HepG2 (cell line): ENCODE results near the gene THEMIS. TPM values are rescaled to one million over a fixed set of nuclear protein-coding genes. Genes with fewer than 3 reads are reported as not detected.

ENCODE experiments used
- ATAC-seq: fragments of 200-7000 bp; cut with Tn5 transposase; 3 replicates; pipeline ENCODE4 v1.9.1; 2020; ENCODE audit warnings: mild to moderate bottlenecking, moderate library complexity
- BruUV-seq: library from RNA; stranded (reverse); fragments of 400-500 nt; replicated peaks from 2 replicates; lab custom pipeline; 2021; lab: Mats Ljungman, UMichigan
- CTCF ChIA-PET: fragments of 300-600 bp; formaldehyde crosslinking; extraction: SDS; loops from one replicate; lab custom pipeline; 2021; ENCODE audit warnings: low total read pairs, inconsistent platforms, low intra/inter-chr PET ratio; lab: Yijun Ruan, JAX
- POLR2A ChIA-PET: fragments of 350-600 bp; sonication (Branson Sonifier 250); formaldehyde crosslinking; loops from one replicate; lab custom pipeline; 2020; ENCODE audit warnings: antibody characterized with exemption, inconsistent platforms; lab: Yijun Ruan, JAX
- DNase-seq: peaks from one replicate; pipeline ENCODE4 v3.0.0-alpha.2; 2015; ENCODE audit warnings: low spot score
- FAIRE-seq: peaks from 3 replicates; lab custom pipeline; 2011; peaks lifted over from hg19 to GRCh38; lab: Jason Lieb, UNC
- H2AFZ ChIP-seq: one replicate; pipeline ENCODE4 v1.6.1; 2011; ENCODE audit warnings: low read length, inconsistent platforms
- H3K27ac ChIP-seq: fragments of 300-600 bp; 3 replicates; pipeline ENCODE4 v1.8.0; 2011; ENCODE audit warnings: mixed run types, mild to moderate bottlenecking, mixed read lengths, low read length, inconsistent platforms; ENCODE audit not compliant: insufficient read depth; ENCODE audit errors: extremely low read length
- H3K27me3 ChIP-seq, 2 experiments: fragments of 200-600 bp in 1 of 2; 2 replicates in 1 of 2; 3 replicates in 1 of 2; pipeline versions ENCODE4 v1.6.0 to v1.8.0; 2011; ENCODE audit warnings: low read length in 2 of 2, mild to moderate bottlenecking in 2 of 2, moderate library complexity in 2 of 2, inconsistent platforms in 1 of 2; ENCODE audit not compliant: insufficient read depth in 2 of 2, control insufficient read depth in 1 of 2
- H3K36me3 ChIP-seq, 2 experiments: fragments of 200-600 bp in 1 of 2; replicated peaks in 1 of 2; 2 replicates in 1 of 2; 3 replicates in 1 of 2; pipeline versions ENCODE4 v1.5.1 to v1.8.0; 2011; ENCODE audit warnings: low read length in 2 of 2, inconsistent platforms in 1 of 2; ENCODE audit not compliant: insufficient read depth in 2 of 2, control insufficient read depth in 1 of 2
- H3K4me1 ChIP-seq: 2 replicates; pipeline ENCODE4 v1.5.1; 2012; ENCODE audit warnings: low read length, inconsistent platforms; ENCODE audit not compliant: insufficient read depth
- H3K4me2 ChIP-seq: 2 replicates; pipeline ENCODE4 v1.6.0; 2011; ENCODE audit warnings: low read depth, low read length, inconsistent platforms
- H3K4me3 ChIP-seq, 3 experiments: fragments of 200-600 bp in 1 of 3; sonication (generic), shearing (Covaris generic) in 1 of 3; replicated peaks in 1 of 3; 2 replicates each; pipeline ENCODE4 v1.5.1; 2011 to 2016; ENCODE audit warnings: low read length in 3 of 3, inconsistent platforms in 2 of 3, low read depth in 2 of 3, mild to moderate bottlenecking in 2 of 3, control low read depth in 1 of 3, mixed read lengths in 1 of 3; ENCODE audit not compliant: insufficient read depth in 1 of 3
- H3K79me2 ChIP-seq: one replicate; pipeline ENCODE4 v1.6.1; 2011; ENCODE audit warnings: low read length, inconsistent platforms; ENCODE audit not compliant: insufficient read depth
- H3K9ac ChIP-seq: 2 replicates; pipeline ENCODE4 v1.6.0; 2011; ENCODE audit warnings: mild to moderate bottlenecking, low read depth, low read length, inconsistent platforms; ENCODE audit not compliant: insufficient read depth
- H3K9me3 ChIP-seq: 2 replicates; pipeline ENCODE4 v1.5.1; 2012; ENCODE audit warnings: mild to moderate bottlenecking, low read length
- H4K20me1 ChIP-seq: 2 replicates; pipeline ENCODE4 v1.6.0; 2011; ENCODE audit warnings: inconsistent platforms, mild to moderate bottlenecking, low read length, moderate library complexity; ENCODE audit not compliant: insufficient read depth
- BORCS8-MEF2B ChIP-seq: sonication (generic); formaldehyde crosslinking; IDR thresholded peaks from 2 replicates; pipeline ENCODE4 v1.8.0; 2022; ENCODE audit warnings: mild to moderate bottlenecking, missing genetic modification reagents
- FOXA3 ChIP-seq: IDR thresholded peaks from 2 replicates; pipeline ENCODE4 v1.6.1; 2016; ENCODE audit warnings: missing genetic modification reagents, missing compliant biosample characterization
- MAFF ChIP-seq: IDR thresholded peaks from 2 replicates; pipeline ENCODE4 v1.6.1; 2011; ENCODE audit warnings: low read depth, low read length, improper control_type of control experiment
- MLX ChIP-seq: IDR thresholded peaks from 2 replicates; pipeline ENCODE4 v1.6.1; 2016
- NCOR1 ChIP-seq: fragments of 200-600 bp; sonication (generic); IDR thresholded peaks from 2 replicates; pipeline ENCODE4 v1.7.0; 2017; ENCODE audit warnings: antibody characterized with exemption, low read length, borderline replicate concordance
- PHB2 ChIP-seq: fragments of 450-650 bp; IDR thresholded peaks from 2 replicates; pipeline ENCODE4 v1.6.1; 2018; ENCODE audit not compliant: partially characterized antibody
- RARG ChIP-seq: sonication (generic); formaldehyde crosslinking; IDR thresholded peaks from 2 replicates; pipeline ENCODE4 v1.4.0; 2020; ENCODE audit warnings: low read depth, mild to moderate bottlenecking, missing genetic modification reagents
- SPEN ChIP-seq: sonication (generic); formaldehyde crosslinking; IDR thresholded peaks from 2 replicates; pipeline ENCODE4 v1.5.1; 2020; ENCODE audit warnings: low read depth, mild to moderate bottlenecking, missing genetic modification reagents
- ZNF232 ChIP-seq: sonication (generic); formaldehyde crosslinking; IDR thresholded peaks from 2 replicates; pipeline ENCODE4 v1.4.0; 2020; ENCODE audit warnings: missing genetic modification reagents, borderline replicate concordance
- ZNF30 ChIP-seq: sonication (generic); formaldehyde crosslinking; IDR thresholded peaks from 2 replicates; pipeline ENCODE4 v1.5.0; 2020; ENCODE audit warnings: mild to moderate bottlenecking, missing genetic modification reagents
- ZNF672 ChIP-seq: sonication (generic); formaldehyde crosslinking; IDR thresholded peaks from 2 replicates; pipeline ENCODE4 v1.8.1; 2022; ENCODE audit warnings: missing genetic modification reagents
- ZSCAN9 ChIP-seq: IDR thresholded peaks from 2 replicates; pipeline ENCODE4 v1.6.1; 2016; ENCODE audit warnings: borderline replicate concordance
- WGBS: methylation state at CpG from one replicate; pipeline ENCODE4 v1.1.6; 2017; ENCODE audit warnings: low lambda C conversion rate; 5-methylcytosine and 5-hydroxymethylcytosine counted together
- in situ Hi-C: cut with HindIII; loops from 2 replicates; pipeline ENCODE4 v1.10.0; 2017; ENCODE audit warnings: low pct_unique_long_range_greater_than_20kb; ENCODE audit not compliant: extremely low pct_ligation_motif_present
- intact Hi-C: fragments of 100-400 bp; cut with micrococcal nuclease; formaldehyde crosslinking; loops from one replicate; pipeline ENCODE4 v1.10.0; 2022; ENCODE audit not compliant: unreplicated experiment
- polyA plus RNA-seq, 8 experiments: library from polyadenylated mRNA; depleted of rRNA in 3 of 8; stranded (reverse) in 7 of 8; unstranded in 1 of 8; fragments of >200 nt; fragmentation: Illumina TruSeq in 4 of 8; extraction: Trizol in 4 of 8; gene quantifications; 2 replicates each; pipeline versions ENCODE4 v1.2.1 to v1.2.3, GENCODE V29; 2011 to 2016; ENCODE audit warnings: low read depth in 4 of 8, missing spikeins in 1 of 8, mixed read lengths in 1 of 8; ENCODE audit not compliant: insufficient read depth in 1 of 8
- total RNA-seq, 5 experiments: library from RNA; depleted of rRNA; stranded (reverse); fragments of >200 nt; fragmentation: Illumina TruSeq; extraction: Trizol; gene quantifications; 2 replicates each; pipeline ENCODE4 v1.2.3, GENCODE V29; 2016; ENCODE audit warnings: low read depth in 1 of 5

Gene THEMIS
- total and polyA plus RNA-seq, 2 of the 13 experiments (the other 11 are each of a cell fraction or from before 2014, with no cell fraction given), result not detected

GRCh38 chr6:127878115-127878514 lies 22.7 kb downstream of the THEMIS start:
- POLR2A ChIA-PET, result no interaction called here
- Histone ChIP-seq H3K4me1 (no peaks in the 10 kb centered on the region), H3K27me3 (peaks cover 0 to 4% of the 10 kb centered on the region in 2 experiments; a peak in 1 of 5 replicates), H3K36me3 (no peaks in the 10 kb centered on the region), H3K9me3 (peaks cover 2% of the 10 kb centered on the region; the same call in 1 of the 2 replicates), H2AFZ (no peak overlapping the region), H4K20me1 (no peaks in the 10 kb centered on the region), H3K79me2 (no peaks in the 10 kb centered on the region), H3K4me3 (no peak overlapping the region), H3K4me2 (no peak overlapping the region), H3K9ac (no peak overlapping the region), H3K27ac (no peak overlapping the region)
- intact Hi-C loops, result no loop called here
- CTCF ChIA-PET, result no interaction called here
- TF ChIP-seq MAFF, result no peak
- no peak for TF ChIP-seq ZSCAN9 (CRISPR knock-in tag)
- no peak for TF ChIP-seq PHB2
- TF ChIP-seq ZNF672 (CRISPR knock-in tag), result no peak
- TF ChIP-seq MLX (CRISPR knock-in tag), result no peak
- no peak for TF ChIP-seq FOXA3 (CRISPR knock-in tag)
- TF ChIP-seq NCOR1, result no peak
- no peak for TF ChIP-seq BORCS8-MEF2B (CRISPR knock-in tag)
- BruUV-seq, result no TSS peak
- WGBS, result 8% methylated on average over 2 of the region's 2 CpGs
- in situ Hi-C loops, result no loop called here
- ATAC-seq (no peak), FAIRE-seq (no peak), DNase-seq (no peak)

GRCh38 chr6:127877231-127877630 lies 23.6 kb downstream of the THEMIS start:
- Histone ChIP-seq H3K4me1 (no peaks in the 10 kb centered on the region), H3K36me3 (no peaks in the 10 kb centered on the region), H3K27me3 (peaks cover 0 to 4% of the 10 kb centered on the region in 2 experiments; a peak in 1 of 5 replicates), H2AFZ (no peak overlapping the region), H4K20me1 (no peaks in the 10 kb centered on the region), H3K9ac (no peak overlapping the region), H3K4me2 (no peak overlapping the region)
- in situ Hi-C loops, result no loop called here
- no peak for FAIRE-seq
- CTCF ChIA-PET, result no interaction called here
- no TSS peak for BruUV-seq
- TF ChIP-seq SPEN (no peak), ZNF232 (CRISPR knock-in tag) (no peak), RARG (no peak), ZNF30 (CRISPR knock-in tag) (no peak)
- TF ChIP-seq, all 625 proteins: peak for 0
- POLR2A ChIA-PET, result no interaction called here
- WGBS, result 2% methylated on average over 3 of the region's 3 CpGs
- no peak for ATAC-seq
- H3K9me3 ChIP-seq, result peaks cover 11% of the 10 kb centered on the region
- no peak overlapping the region for H3K27ac ChIP-seq
- no peak for DNase-seq
- intact Hi-C loops, result no loop called here
- H3K4me3 ChIP-seq, result no peak overlapping the region
- H3K79me2 ChIP-seq, result no peaks in the 10 kb centered on the region
